Kidney (tissue), 22 donors: Measurements from ENCODE around the gene GNRH2. TPM values are rescaled to one million over a fixed set of nuclear protein-coding genes. Genes with fewer than 3 reads are reported as not detected.
A peak's percentile ranks its signal among the peaks of the same experiment; 100 is the strongest.

Experiments
- DNase-seq, 5 donors: peaks; one replicate each; pipeline ENCODE4 v3.0.0-alpha.2; 2013 to 2020
- FAIRE-seq: peaks from 2 replicates; lab custom pipeline; 2012; peaks lifted over from hg19 to GRCh38; lab: Jason Lieb, UNC
- H3K27ac ChIP-seq, 2 donors: one replicate each; pipeline ENCODE4 v1.7.0; 2013; ENCODE audit warnings: low read depth in 2 of 2, low read length in 2 of 2, inconsistent platforms in 1 of 2
- H3K27me3 ChIP-seq: one replicate; pipeline ENCODE4 v1.7.1; 2013; ENCODE audit warnings: low read length, inconsistent platforms; ENCODE audit not compliant: control insufficient read depth, insufficient read depth
- H3K36me3 ChIP-seq, 3 donors: one replicate each; pipeline versions ENCODE4 v1.7.0 to v1.7.1; 2013; ENCODE audit warnings: low read length in 3 of 3, control low read depth in 1 of 3, inconsistent platforms in 1 of 3; ENCODE audit not compliant: insufficient read depth in 3 of 3, control insufficient read depth in 2 of 3
- H3K4me1 ChIP-seq, 3 donors: one replicate each; pipeline versions ENCODE4 v1.7.0 to v1.7.1; 2013; ENCODE audit warnings: low read length in 3 of 3, inconsistent platforms in 1 of 3, low read depth in 1 of 3; ENCODE audit not compliant: control insufficient read depth in 2 of 3, insufficient read depth in 2 of 3
- H3K4me3 ChIP-seq, 3 donors: one replicate each; pipeline versions ENCODE4 v1.7.0 to v1.8.1; 2013; ENCODE audit warnings: low read length in 3 of 3, control low read depth in 1 of 3, inconsistent platforms in 1 of 3
- H3K9ac ChIP-seq, 3 donors: one replicate each; pipeline versions ENCODE4 v1.7.0 to v1.7.1; 2013; ENCODE audit warnings: low read length in 3 of 3, control low read depth in 1 of 3, inconsistent platforms in 1 of 3
- H3K9me3 ChIP-seq, 3 donors: one replicate each; pipeline versions ENCODE4 v1.7.0 to v1.7.1; 2013; ENCODE audit warnings: low read length in 3 of 3, control low read depth in 1 of 3, inconsistent platforms in 1 of 3; ENCODE audit not compliant: control insufficient read depth in 2 of 3, insufficient read depth in 1 of 3
- CTCF ChIP-seq: IDR thresholded peaks from 3 replicates; pipeline ENCODE4 v1.5.1; 2012; ENCODE audit warnings: mild to moderate bottlenecking, moderate library complexity, borderline replicate concordance; ENCODE audit not compliant: insufficient read depth; ENCODE audit errors: extremely low read depth
- intact Hi-C: fragments of 100-400 bp; cut with DNase I; formaldehyde crosslinking; loops from one replicate; pipeline ENCODE4 v1.11.1; 2022
- long read RNA-seq, 10 donors: library from polyadenylated mRNA in 1 of 10; unstranded in 1 of 10; transcript quantifications; one replicate each; pipeline ENCODE4 v2.0.0 and lab custom pipeline, GENCODE V29; 2021 to 2026
- polyA plus RNA-seq: library from polyadenylated mRNA; stranded (reverse); fragments of 350-450 nt; fragmentation: Illumina TruSeq; extraction: RNeasy Lipid Tissue Mini Kit (QIAGEN cat#74804); gene quantifications from one replicate; pipeline ENCODE4 v1.2.3, GENCODE V29; 2014; ENCODE audit warnings: low read depth, low replicate concordance; ENCODE audit not compliant: insufficient read depth
- total RNA-seq: library from RNA; stranded (reverse); fragmentation: NEBNext Ultra II Directional; extraction: Animal tissue kit (Norgen Biotek cat#: 25700); gene quantifications from one replicate; pipeline ENCODE4 v1.2.1, GENCODE V29; 2021
- donor health status: control.
- donor health status: control.
- donor health status: control.
- donor health status: control.
- donor health status: control.
- donor health status: DM: yes; HTN: yes; CAD: no.
- donor health status: Normal renal cell carcinoma (clear cell type).

Gene GNRH2
- not detected for total RNA-seq
- not detected for polyA plus RNA-seq
- long read RNA-seq, donor 1: 0 reads
- long read RNA-seq, donor 2: 0 reads
- long read RNA-seq, donor 3: 0 reads
- long read RNA-seq, donor 4: 0 reads
- long read RNA-seq, donor 5: 0 reads
- long read RNA-seq, donor 6: 0 reads
- long read RNA-seq, donor 7: 0 reads
- long read RNA-seq, donor 8: 0 reads
- long read RNA-seq, donor 9: 0 reads
- long read RNA-seq, donor 10: 0 reads

GRCh38 chr20:3043322-3043721, at the start of gene GNRH2:
Gene GNRH2 (plus strand): TSS chr20:3043622. CDS start chr20:3044415, 793 bp downstream.
- DNase-seq (peak in 3 of 5 donors; percentile 25 to 38 (median 32)), FAIRE-seq (no peak)
- Histone ChIP-seq H3K4me1 (peaks cover 4 to 16% (median 12%) of the 10 kb centered on the region in 3 donors), H3K9ac (peak within 1 kb of the TSS in 1 of 3 donors; percentile 65), H3K9me3 (no peaks in the 10 kb centered on the region), H3K27me3 (no peaks in the 10 kb centered on the region), H3K36me3 (peaks cover 4 to 28% (median 9%) of the 10 kb centered on the region in 3 donors), H3K27ac (peak within 1 kb of the TSS; percentile 68 to 84), H3K4me3 (peak within 1 kb of the TSS in 1 of 3 donors; percentile 57)
- no peak for TF ChIP-seq CTCF
- intact Hi-C loops: no loop called here

- DNase-seq (no peak), FAIRE-seq (no peak)
- H3K9me3 ChIP-seq: no peaks in the 10 kb centered on the region
- TF ChIP-seq CTCF: no peak
- H3K36me3 ChIP-seq: peaks cover 4 to 21% (median 5%) of the 10 kb centered on the region in 3 donors
- H3K9ac ChIP-seq: no peak overlapping the region
- H3K27ac ChIP-seq: no peak overlapping the region
- no peak overlapping the region for H3K4me3 ChIP-seq
- intact Hi-C loops: no loop called here
- no peaks in the 10 kb centered on the region for H3K4me1 ChIP-seq
- H3K27me3 ChIP-seq: no peaks in the 10 kb centered on the region
These were observed 47.6 kb upstream of the GNRH2 start for GRCh38 chr20:2995796-2996195.

GRCh38 chr20:2998728-2999127, 44.7 kb upstream of the GNRH2 start:
- H3K9ac ChIP-seq: no peak overlapping the region
- no peak overlapping the region for H3K4me3 ChIP-seq
- H3K27ac ChIP-seq: no peak overlapping the region
- H3K9me3 ChIP-seq: no peaks in the 10 kb centered on the region
- H3K36me3 ChIP-seq: peaks cover 0 to 12% (median 2%) of the 10 kb centered on the region in 3 donors
- H3K27me3 ChIP-seq: no peaks in the 10 kb centered on the region
- no peaks in the 10 kb centered on the region for H3K4me1 ChIP-seq
- no peak for DNase-seq
- intact Hi-C loops: no loop called here
- no peak for TF ChIP-seq CTCF
- peak; percentile 81 for FAIRE-seq
